Body of pancreas (tissue), 4 donors: Measurements from ENCODE around the gene CTNNAL1. TPM values are rescaled to one million over a fixed set of nuclear protein-coding genes. Genes with fewer than 3 reads are reported as not detected.
A peak's percentile ranks its signal among the peaks of the same experiment; 100 is the strongest.

Source experiments
- ATAC-seq: fragments of 150-250 bp; one replicate; pipeline ENCODE4 v1.9.1; 2016
- DNase-seq, 4 donors: peaks; one replicate each; pipeline ENCODE4 v3.0.0-alpha.2; 2019
- H3K27ac ChIP-seq, 4 donors: fragments of 200-600 bp; sonication (generic); 1 replicate in 3 of 4; 2 replicates in 1 of 4; pipeline versions ENCODE4 v1.5.1 to v1.6.1; 2016 to 2019; ENCODE audit warnings: mild to moderate bottlenecking in 1 of 4, mixed read lengths in 1 of 4, moderate library complexity in 1 of 4
- H3K27me3 ChIP-seq, 2 donors: fragments of 200-600 bp; sonication (generic); one replicate each; pipeline ENCODE4 v1.6.0; 2016; ENCODE audit warnings: mild to moderate bottlenecking in 1 of 2
- H3K36me3 ChIP-seq, 2 donors: fragments of 200-600 bp; sonication (generic); replicated peaks in 1 of 2; 2 replicates each; pipeline ENCODE4 v1.5.1; 2016; ENCODE audit warnings: low read depth in 2 of 2; ENCODE audit not compliant: insufficient read depth in 1 of 2
- H3K4me1 ChIP-seq: fragments of 200-600 bp; sonication (generic); one replicate; pipeline ENCODE4 v1.6.0; 2016
- H3K4me3 ChIP-seq, 2 donors: fragments of 200-600 bp; sonication (generic); 1 replicate in 1 of 2; 2 replicates in 1 of 2; pipeline ENCODE4 v1.5.1; 2016 to 2019
- H3K9me3 ChIP-seq, 3 donors: fragments of 200-600 bp; sonication (generic); 1 replicate in 2 of 3; 2 replicates in 1 of 3; pipeline ENCODE4 v1.5.1; 2016
- POLR2A ChIP-seq, 3 donors: fragments of 450-650 bp; IDR thresholded peaks; one replicate each; pipeline ENCODE4 v1.6.1; 2016; ENCODE audit warnings: antibody characterized with exemption in 3 of 3, mild to moderate bottlenecking in 2 of 3
- WGBS, 2 donors: methylation state at CpG; one replicate each; pipeline ENCODE4 v1.1.5; 2017; 5-methylcytosine and 5-hydroxymethylcytosine counted together
- intact Hi-C: fragments of 100-400 bp; cut with DNase I; formaldehyde crosslinking; loops from one replicate; pipeline ENCODE4 v1.15.1; 2023
- total RNA-seq, 2 donors: library from RNA; depleted of rRNA; stranded (reverse); fragments of >200 nt; gene quantifications; one replicate each; pipeline ENCODE4 v1.1.0, GENCODE V29; 2016
- TF ChIP-seq, protein P1 (sequence below), 7 experiments: fragments of 450-650 bp in 4 of 7; fragments of 200-600 bp in 3 of 7; sonication (generic) in 3 of 7; IDR thresholded peaks; one replicate each; pipeline ENCODE4 v1.5.1; 2016 to 2019; ENCODE audit warnings: antibody characterized with exemption in 7 of 7

Gene CTNNAL1
- total RNA-seq, 2 donors from 2014 or later: 15.8 to 23.9 TPM

DNA sequence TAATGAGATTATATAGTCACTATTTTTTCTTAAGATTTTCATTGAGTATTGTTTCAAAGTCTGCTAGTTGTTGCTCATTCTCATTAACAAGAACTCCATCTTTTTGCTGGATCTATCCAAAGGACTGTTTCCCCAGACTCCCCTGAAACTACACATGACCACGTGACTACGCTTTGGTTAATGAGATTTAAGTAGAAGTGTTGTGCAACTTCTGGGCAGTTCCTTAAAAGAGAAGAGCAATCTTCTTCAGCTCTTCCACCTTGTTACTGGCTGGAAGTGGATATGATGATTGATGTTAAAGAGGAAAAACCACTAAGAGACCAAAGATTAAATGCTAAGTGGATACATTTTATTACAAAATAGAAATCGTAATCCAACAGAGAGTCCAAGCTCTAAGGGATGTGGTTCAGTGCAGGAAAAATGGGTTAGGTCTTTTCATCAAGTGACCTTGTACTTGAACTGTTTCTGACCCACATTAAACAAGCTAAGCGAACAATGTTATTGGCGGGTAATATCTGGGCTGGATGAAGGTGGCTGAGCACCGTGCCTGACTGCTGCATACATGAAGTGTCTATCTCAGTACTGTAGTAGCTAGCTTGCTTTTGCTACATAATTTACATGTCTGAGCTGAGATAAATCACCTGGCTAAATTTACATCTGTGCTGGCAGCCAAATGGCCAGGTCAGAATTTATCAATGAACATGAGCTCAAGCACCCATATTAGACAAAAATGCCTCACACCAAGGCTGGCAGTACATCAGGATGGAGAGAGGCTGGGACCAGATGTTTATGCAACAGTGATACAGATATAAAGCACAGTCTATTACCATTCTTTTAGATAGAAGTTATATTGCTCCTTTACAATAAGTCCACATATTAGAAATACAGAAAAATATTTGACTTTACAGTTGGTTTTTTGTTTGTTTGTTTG, 7.5 kb upstream of the CTNNAL1 start:
- ATAC-seq: no peak
- no peak for DNase-seq
- intact Hi-C loops: no loop called here
- WGBS, 2 donors: 70 to 81% methylated on average over 6 of the region's 6 CpGs
- no peaks in the 10 kb centered on the region for H3K9me3 ChIP-seq
- H3K27me3 ChIP-seq: no peaks in the 10 kb centered on the region
- peaks cover 22% of the 10 kb centered on the region for H3K4me1 ChIP-seq
- no peak overlapping the region for H3K4me3 ChIP-seq
- TF ChIP-seq, protein P1, sequence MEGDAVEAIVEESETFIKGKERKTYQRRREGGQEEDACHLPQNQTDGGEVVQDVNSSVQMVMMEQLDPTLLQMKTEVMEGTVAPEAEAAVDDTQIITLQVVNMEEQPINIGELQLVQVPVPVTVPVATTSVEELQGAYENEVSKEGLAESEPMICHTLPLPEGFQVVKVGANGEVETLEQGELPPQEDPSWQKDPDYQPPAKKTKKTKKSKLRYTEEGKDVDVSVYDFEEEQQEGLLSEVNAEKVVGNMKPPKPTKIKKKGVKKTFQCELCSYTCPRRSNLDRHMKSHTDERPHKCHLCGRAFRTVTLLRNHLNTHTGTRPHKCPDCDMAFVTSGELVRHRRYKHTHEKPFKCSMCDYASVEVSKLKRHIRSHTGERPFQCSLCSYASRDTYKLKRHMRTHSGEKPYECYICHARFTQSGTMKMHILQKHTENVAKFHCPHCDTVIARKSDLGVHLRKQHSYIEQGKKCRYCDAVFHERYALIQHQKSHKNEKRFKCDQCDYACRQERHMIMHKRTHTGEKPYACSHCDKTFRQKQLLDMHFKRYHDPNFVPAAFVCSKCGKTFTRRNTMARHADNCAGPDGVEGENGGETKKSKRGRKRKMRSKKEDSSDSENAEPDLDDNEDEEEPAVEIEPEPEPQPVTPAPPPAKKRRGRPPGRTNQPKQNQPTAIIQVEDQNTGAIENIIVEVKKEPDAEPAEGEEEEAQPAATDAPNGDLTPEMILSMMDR (IDR thresholded peaks at IDR 0.05): no peak
- no peak for TF ChIP-seq POLR2A (IDR thresholded peaks at IDR 0.05)
- no peak overlapping the region for H3K27ac ChIP-seq
- no peaks in the 10 kb centered on the region for H3K36me3 ChIP-seq

DNA sequence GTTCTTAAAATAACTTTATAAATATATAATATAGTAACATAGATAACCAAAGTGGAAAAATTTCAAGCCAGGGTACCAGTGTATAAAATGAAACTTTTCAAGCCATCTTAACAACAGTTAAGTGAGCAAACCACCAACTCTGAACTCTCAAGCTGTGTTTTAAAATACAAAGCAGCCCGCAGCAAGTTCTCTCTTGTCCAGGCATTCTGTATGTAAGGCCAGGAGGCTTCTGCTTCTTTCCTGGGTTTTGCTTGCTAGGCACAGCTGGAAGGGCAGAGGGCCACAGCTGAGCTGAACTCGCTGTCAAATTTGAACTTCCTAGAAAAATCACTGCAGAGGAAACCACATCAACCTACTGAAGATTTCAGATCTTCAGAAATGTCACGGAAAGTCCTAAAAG, 6.8 kb upstream of the CTNNAL1 start:
- Histone ChIP-seq H3K9me3 (no peaks in the 10 kb centered on the region), H3K4me3 (no peak overlapping the region), H3K27ac (no peak overlapping the region), H3K36me3 (no peaks in the 10 kb centered on the region), H3K4me1 (peaks cover 22% of the 10 kb centered on the region), H3K27me3 (no peaks in the 10 kb centered on the region)
- 91 to 94% methylated on average over 3 of the region's 3 CpGs for WGBS, 2 donors
- DNase-seq: no peak
- TF ChIP-seq, protein P1 (IDR thresholded peaks at IDR 0.05): no peak
- no peak for TF ChIP-seq POLR2A (IDR thresholded peaks at IDR 0.05)
- no peak for ATAC-seq
- intact Hi-C loops: no loop called here

DNA sequence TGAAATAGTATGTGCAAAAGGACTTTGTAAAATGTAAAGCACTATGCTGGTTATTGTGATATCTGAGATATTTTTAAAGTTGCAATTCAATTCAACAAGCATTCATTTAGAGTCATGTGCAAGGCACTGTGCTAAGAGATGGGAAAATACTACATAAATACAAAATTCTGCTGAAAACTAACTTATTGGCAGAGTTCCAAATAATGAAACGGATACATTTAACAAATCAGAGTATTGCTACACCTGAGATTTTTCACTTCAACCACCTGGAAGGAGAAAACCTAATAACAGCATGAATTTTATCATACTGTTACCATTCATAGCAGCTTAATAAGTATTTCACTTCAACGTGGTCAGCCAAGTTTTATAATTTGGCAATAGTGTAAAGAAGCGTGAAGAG, 6.1 kb upstream of the CTNNAL1 start:
- Histone ChIP-seq H3K27me3 (no peaks in the 10 kb centered on the region), H3K4me3 (no peak overlapping the region), H3K27ac (no peak overlapping the region), H3K9me3 (no peaks in the 10 kb centered on the region), H3K4me1 (peaks cover 22% of the 10 kb centered on the region), H3K36me3 (no peaks in the 10 kb centered on the region)
- ATAC-seq (no peak), DNase-seq (no peak)
- intact Hi-C loops: no loop called here
- no peak for TF ChIP-seq POLR2A (IDR thresholded peaks at IDR 0.05)
- TF ChIP-seq, protein P1 (IDR thresholded peaks at IDR 0.05): no peak
- WGBS, 2 donors: 72 to 80% methylated on average over 3 of the region's 3 CpGs

DNA sequence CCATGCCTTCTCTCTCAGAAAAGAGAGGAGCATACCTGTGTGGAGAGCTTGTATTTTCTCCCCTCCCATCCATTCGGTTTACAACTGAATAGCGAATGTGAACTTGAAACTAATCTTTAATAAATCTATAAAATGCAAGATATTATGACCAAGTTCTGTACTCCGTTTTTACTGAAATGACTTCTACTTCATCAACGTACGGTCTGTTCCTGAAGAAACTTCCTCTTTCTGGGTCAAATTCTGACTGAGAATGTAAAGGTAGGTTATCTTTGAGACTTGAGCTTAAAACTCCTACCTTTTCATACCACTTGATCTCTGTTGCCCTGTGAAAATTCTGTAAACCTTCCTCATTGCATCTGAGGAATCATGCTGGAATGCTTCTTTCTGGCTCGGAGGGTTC, 4.2 kb upstream of the CTNNAL1 start:
- no peaks in the 10 kb centered on the region for H3K9me3 ChIP-seq
- DNase-seq (no peak), ATAC-seq (no peak)
- no peak for TF ChIP-seq POLR2A (IDR thresholded peaks at IDR 0.05)
- TF ChIP-seq, protein P1 (IDR thresholded peaks at IDR 0.05): no peak
- peak overlapping the region in 1 of 4 donors; percentile 15 for H3K27ac ChIP-seq
- no peaks in the 10 kb centered on the region for H3K36me3 ChIP-seq
- peaks cover 19% of the 10 kb centered on the region for H3K4me1 ChIP-seq
- H3K27me3 ChIP-seq: no peaks in the 10 kb centered on the region
- intact Hi-C loops: no loop called here
- no peak overlapping the region for H3K4me3 ChIP-seq
- 73 to 83% methylated on average over 6 of the region's 6 CpGs for WGBS, 2 donors

DNA sequence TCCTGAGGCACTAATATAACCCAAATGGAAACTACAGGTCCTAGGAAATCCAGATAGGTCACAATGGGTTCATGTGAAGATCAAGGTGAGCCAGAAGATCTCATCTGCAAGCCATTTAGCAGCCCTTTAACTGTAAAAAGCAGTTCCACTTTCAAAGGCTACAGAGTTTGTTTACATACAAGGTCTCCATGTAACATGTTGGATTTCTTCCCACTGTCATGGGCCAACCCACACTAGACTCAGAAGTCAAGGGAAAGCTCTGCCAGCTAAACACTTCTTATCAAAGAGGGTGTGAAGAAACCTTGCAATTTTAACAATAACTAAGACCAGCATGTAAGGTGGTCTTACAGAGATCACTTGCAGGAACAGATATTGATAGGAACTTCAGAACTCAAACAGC, 3.8 kb upstream of the CTNNAL1 start:
- Histone ChIP-seq H3K27me3 (no peaks in the 10 kb centered on the region), H3K36me3 (no peaks in the 10 kb centered on the region), H3K4me3 (no peak overlapping the region), H3K9me3 (no peaks in the 10 kb centered on the region), H3K4me1 (peaks cover 22% of the 10 kb centered on the region), H3K27ac (peak overlapping the region in 1 of 4 donors; percentile 15)
- TF ChIP-seq, protein P1 (IDR thresholded peaks at IDR 0.05): no peak
- TF ChIP-seq POLR2A (IDR thresholded peaks at IDR 0.05): no peak
- ATAC-seq: no peak
- intact Hi-C loops: no loop called here
- peak; percentile 22 to 63 (median 54) for DNase-seq
